Activated CD8-positive, alpha-beta memory T cell treated with anti-CD3 and anti-CD28 coated beads, Interleukin-2, amount 50 U/mL, for 4 hours (primary cell): ENCODE results near the gene SPINT2.

ENCODE experiments used
- DNase-seq: peaks from one replicate; pipeline ENCODE4 v3.0.0-alpha.2; 2020

Gene SPINT2

DNA sequence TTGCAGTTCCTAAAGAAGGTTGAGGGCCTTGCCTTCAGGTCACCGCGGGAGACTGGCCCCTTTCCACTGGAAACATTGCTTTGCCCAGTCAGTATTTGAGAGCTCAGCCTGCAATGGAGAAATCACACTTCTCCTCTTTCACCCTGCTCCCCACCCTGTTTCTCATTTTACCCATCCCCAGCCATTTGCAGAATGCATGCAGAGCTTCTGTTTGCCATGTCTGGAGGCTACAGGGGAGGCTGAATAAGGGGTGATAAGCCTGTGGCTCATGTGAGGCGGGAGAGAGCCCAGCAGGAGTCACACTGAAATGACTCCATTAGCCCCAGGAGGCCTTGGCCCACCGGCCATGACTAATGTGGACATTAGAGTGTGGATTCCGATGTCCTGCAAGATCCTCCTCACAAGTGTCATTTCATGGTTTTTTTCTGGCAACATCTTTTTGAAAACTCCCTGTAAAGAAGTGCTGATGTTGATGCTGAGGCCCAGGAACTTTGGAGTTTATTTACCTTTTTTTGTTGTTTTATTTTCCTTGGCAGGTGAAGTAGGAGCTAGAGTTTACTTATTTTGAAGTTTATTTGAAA is 6.3 kb downstream of the SPINT2 start:
- no peak for DNase-seq

DNA sequence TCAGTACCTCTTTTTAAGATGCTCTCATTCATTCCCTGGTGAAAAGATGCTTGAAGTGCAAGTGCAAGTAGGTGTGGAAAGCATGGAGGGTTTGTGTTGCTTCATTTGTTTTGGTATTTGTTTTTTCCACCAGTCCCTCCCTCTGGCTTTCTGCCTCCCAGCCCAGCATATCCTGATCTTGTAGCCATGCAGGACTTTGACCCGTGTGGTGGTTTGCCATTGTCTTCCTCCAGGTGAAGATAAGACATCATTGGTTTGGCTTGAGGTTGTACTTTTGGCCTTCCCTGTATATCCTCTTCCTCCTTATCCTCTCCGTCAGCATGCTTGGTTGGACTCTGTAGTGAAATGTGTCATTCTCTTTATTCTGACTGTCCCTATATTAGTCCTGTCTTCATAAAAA is 9.1 kb downstream of the SPINT2 start:
- DNase-seq: no peak

DNA sequence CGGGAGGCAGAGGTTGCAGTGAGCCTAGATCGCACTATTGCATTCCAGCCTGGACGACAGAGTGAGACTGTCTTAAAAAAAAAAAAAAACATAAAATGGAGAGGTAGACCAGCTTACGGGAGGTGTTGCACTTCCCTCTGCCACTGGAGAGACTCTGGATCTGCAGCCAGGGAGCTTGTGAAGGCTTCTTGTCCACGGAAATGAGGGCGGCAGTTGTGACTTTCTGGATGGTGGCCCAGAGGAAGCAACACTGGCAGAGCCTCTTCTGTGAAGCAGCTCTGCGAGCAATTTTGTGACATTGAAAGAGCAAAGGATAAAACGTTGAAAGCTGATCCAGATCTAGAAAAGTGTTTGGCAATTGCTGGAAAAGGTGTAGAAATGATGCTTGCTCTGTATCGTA is 10.4 kb downstream of the SPINT2 start:
- DNase-seq: no peak

DNA sequence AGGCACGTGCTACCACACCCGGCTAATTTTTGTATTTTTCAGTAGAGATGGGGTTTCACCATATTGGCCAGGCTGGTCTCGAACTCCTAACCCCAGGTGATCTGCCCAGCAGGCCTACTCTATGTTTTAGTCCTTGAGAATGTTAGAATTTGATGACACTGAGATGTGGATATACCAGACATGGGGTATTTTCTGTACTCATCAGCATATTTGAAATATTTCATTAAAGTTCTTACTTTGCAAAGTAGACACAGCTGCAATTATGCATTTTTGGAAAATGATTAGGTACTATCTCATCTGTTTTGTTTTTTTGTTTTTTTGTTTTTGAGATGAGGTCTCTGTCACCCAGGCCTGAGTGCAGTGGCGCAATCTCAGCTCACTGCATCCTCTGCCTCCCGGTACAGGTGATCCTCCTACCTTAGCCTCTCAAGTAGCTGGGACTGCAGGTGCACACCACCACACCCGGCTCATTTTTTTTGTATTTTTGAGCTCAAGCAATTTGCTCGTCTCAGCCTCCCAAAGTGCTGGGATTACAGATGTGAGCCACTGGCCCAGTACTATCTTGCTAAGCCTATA is 12.7 kb downstream of the SPINT2 start:
- DNase-seq: no peak

DNA sequence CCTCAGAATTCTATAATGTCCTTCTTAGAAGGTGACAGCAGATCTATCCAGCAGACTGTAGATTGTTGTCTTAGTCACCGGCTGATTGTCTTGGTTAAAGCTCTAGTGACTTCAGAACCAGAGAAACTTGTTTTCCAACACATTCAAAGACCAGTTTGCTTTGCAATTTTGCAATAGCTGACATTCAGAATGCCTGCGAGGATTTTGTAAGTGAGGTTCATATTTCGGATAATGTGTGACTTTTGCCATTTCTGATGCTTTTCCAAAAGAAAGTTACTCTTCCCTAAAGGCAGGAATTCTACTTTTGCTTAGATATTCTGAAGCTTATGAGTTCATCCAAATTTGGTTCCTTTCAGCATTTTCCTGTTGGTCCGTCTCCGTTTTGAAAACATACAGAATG is 13.2 kb downstream of the SPINT2 start:
- DNase-seq: no peak

DNA sequence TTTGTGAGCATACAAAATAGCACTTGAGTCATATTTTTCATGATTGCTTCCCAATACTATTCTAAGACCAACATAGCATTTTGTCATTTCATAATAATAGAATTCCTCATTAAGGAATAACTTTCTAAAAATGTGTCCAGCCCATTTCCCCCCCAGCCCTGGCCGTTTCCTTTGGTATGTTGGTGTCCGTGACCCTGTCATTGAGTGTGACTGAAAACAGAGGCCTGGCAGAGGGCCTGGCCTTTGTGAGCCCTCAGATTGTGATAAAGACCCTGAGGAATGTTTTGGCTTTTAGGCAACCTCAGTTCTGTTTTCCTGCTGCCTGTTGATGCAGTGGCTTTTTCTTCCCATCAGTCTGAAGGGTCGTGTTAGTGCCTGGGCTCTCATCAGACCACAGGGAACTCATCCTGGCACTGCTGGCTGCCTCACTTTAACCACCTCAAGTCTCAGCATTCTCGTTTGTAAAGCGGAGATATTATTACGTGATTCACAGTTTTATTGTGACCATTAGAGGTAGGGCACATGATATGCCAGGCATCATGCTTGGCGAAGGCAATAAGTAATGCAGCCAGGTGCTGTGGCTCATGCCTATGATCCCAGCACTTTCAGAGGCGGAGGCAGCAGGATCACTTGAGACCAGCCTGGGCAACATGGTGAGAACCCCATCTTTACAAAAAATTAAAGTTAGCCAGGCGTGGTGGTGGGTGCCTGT is 13.8 kb downstream of the SPINT2 start:
- DNase-seq: no peak

DNA sequence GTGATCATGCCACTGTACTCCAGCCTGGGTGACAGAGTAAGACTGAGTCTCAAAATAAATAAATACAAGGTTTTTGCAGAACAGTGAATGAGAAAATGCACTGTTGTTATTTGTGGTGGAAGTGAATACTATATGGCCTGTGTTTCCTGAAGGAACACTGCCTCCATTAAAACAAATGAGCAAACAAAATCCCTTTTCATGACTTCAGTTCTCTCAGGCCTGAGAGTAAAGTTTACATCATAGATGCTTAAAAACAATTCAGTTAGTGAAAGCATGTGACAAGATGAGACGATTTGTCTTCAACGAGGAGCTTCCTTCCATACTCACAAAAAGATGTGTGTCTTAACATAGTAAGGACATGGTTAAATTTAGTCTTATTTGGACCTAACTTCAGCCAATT is 14.4 kb downstream of the SPINT2 start:
- no peak for DNase-seq

DNA sequence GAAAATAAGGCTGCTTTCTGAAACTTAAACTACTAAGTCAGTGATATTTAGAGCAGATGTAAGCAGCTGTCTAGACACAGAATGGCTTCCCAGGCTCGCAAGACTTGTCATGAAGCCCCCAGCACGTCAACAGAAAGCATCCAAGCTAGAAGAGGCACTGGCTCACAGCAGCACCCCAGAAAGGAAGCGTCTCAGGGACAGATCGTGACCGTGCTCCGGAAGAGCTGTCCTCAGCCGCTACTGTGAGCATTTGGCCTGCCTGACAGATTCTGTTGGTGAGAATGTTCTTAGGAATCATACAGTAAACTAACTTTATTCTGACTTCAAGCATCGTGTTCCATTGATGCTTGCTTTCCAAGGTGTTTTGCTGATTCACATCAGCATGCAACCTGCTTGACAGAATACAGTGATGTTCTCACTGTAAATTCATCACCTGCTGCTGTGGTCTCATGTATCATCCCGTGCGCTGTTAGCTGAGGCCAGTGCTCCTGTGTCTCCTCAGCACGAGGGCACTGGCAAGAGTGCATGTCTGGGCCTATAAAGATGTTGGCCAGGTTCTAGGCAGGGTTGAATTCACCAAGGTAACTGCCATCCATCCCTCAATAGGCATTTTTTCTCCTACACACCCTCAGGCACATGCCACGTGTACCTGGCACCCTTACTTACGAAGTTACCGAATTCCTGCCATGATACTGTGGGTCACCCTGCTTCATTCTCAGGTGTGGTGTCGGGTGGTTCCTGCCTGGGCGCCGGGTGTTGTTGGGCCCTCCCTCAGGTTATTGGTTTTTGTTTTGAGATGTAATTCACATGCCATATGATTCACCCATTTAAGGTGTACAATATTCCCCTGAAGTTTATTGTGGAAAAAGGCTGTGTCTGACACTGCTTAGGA is 15.9 kb downstream of the SPINT2 start:
- no peak for DNase-seq

DNA sequence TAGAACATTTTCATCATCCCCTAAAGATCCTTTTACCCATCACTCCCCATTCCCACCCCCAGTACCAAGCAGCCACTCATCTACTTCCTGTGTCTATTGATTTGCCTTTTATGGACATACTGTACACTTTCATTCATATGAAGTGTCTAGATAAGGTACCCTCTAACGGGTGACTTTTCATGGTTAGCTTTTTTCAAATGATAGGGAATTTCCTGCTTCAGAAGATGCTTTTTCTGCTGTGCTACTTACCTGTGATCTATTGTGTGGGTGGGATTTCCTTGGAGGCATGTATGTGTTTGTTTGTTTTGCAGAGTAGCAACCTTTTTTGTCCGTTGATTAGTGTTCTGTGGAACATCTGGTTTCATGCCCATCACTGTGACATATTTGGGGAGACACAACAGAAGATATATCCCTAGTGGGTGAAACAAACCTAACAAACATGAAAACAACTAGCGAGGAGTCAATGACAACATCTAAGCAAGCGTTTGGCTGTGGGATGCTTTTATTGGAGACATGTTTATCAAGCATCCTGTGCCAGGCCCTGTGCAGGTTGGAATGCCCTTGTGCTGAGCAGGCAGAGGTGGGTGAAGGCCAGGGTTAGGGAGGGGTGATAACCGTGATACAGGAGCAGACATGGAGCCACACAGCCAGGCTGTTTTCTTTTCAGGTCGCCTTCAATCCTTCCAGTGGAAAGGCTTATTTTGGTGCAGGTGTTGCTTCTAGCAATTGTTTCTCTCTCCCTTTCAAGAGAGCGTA is 17.6 kb downstream of the SPINT2 start:
- DNase-seq: no peak

DNA sequence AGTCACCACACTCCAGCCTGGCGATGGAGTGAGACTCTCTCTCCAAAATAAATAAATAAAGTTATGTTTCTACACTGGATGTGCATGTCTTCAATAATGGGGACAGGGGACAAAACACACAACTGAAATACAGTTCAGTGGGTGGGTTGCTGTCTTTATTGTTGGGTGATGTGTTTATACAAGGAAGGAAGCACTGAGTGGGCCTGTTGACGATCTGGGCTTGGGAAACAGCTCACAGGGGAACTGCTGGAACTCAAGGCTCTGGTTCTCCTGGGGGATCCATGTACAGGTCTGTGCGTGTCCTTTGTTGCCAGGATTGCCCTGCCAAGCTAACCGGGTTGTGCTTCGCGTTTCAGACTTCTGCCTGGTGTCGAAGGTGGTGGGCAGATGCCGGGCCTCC is 18.9 kb downstream of the SPINT2 start:
- no peak for DNase-seq

DNA sequence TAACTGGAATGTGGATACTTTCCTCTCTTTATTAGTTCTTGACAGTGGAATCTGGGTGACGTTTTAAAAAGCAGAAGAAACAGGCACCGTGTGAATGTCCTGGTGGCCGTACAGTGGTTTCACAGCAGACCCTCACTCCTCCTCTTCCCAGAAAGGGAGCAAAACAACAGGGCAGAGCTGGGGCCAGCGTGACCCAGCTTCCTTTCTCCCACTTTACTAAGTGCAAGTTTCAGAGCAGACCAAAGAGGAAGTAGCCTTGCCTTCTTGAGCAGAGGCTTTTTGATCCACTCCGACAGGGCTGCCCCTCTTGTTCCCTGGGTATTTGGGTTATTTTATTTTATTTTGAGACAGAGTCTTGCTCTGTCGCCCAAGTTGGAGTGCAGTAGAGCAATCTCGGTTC is 20.0 kb downstream of the SPINT2 start:
- no peak for DNase-seq

DNA sequence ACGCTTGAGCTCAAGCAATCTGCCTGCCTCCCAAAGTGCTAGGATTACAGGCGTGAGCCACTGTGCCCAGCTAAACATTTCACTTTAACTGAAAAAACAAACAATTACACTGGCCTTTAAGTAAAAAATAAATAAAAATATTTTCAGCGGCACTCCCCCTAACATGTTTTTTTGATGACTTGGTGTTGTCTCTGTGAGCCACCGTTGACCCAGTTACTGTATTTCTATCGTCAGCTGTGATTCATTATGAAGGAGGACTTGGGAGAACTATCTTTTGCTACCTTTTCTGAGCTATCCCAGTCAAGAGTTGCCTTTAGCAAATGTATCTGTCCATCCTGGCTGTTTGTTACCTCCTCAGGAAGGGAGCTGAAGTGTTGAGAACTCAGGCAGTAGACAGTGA is 21.2 kb downstream of the SPINT2 start:
- DNase-seq: no peak

DNA sequence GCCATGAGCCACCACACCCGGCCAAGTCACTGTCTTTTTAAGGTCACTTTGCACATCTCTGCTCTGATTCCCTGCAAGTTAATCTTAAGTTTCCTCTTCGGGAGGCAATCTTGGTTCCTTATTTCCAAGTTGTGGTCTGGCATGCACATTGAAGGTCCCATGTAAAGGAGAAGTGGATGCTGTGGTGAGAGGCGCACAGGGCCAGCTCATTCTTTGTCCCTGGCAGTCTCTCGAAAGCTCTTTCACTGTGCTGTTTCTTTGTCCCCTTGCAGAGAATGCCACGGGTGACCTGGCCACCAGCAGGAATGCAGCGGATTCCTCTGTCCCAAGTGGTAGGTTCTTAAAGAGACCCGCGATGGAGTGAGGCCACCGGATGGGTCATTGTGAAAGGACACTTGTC is 23.2 kb downstream of the SPINT2 start:
- no peak for DNase-seq

DNA sequence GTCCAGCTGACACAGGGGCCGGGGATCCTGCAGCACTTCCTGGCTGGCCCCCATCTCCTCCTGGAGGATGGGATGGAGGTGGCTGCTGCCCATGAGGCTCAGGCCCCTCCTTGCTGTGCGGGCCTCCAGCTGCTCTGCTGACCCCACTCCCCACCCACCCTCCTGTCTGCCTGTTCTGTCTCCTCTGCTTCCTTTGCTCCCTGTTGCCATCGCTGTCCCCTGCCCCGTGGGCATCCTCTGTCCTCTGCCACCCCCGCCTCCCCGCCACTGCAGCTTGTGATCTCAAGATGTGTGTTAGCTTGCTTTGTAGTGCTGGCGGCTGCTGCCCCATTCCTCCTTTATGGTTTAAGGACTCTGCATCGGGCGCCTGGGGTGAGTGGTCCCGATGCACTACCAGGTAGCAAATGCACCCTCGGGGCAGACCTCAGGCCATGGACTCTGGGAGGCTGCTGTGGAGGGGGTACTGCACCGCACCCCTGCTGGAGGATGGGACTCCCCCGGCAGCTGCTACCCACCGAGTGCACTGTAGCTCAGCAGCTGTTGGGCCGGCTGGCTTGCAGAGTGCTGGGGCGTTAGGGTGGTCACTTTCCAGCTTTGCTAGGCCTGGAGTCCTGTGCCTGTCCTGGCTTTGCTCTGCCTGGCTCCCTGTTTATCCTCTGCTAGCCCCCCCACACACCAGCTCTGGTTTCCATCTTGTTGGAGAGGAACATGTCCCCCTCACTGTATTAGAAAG is 23.9 kb downstream of the SPINT2 start:
- no peak for DNase-seq

DNA sequence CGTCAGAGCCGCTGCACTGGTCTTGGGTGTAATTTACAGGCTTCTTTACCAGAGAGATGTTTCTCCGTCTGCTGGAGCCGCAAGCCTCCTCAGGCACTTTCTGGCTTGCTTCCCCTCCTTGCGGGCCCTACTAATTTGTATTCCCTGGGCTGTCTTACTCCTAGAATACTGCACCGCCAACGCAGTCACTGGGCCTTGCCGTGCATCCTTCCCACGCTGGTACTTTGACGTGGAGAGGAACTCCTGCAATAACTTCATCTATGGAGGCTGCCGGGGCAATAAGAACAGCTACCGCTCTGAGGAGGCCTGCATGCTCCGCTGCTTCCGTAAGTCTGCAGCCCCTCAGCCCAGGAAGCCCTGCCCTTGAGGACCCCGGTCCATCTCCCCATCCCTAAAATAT is 25.6 kb downstream of the SPINT2 start:
- no peak for DNase-seq

DNA sequence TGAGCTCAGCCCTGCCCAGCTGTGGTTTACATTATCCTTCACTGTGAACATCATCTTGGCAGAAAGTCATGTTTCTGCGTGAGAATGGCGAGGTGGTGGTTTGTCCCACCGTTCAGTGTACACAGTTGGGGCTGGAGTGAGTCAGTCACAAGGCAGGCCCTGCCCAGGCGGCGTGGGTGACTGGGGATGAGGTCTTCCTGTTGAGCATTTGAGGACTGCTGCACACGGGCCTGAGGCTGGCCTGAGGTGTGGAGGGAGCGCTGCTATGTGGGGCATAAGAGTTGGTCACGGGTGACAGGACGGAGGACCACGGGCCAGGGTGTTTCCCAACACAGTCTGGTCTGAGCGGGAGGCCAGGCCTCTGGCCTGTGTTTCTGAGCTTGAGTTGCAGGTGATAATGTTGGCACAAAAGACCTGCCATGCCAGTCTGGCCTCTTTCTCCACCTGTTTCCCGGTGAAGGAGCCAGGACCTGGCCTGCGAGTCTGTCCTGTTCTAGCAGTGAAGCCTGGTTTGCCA is 26.3 kb downstream of the SPINT2 start:
- DNase-seq: no peak

DNA sequence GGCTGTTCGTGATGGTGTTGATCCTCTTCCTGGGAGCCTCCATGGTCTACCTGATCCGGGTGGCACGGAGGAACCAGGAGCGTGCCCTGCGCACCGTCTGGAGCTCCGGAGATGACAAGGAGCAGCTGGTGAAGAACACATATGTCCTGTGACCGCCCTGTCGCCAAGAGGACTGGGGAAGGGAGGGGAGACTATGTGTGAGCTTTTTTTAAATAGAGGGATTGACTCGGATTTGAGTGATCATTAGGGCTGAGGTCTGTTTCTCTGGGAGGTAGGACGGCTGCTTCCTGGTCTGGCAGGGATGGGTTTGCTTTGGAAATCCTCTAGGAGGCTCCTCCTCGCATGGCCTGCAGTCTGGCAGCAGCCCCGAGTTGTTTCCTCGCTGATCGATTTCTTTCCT is 27.5 kb downstream of the SPINT2 start:
- DNase-seq: no peak

DNA sequence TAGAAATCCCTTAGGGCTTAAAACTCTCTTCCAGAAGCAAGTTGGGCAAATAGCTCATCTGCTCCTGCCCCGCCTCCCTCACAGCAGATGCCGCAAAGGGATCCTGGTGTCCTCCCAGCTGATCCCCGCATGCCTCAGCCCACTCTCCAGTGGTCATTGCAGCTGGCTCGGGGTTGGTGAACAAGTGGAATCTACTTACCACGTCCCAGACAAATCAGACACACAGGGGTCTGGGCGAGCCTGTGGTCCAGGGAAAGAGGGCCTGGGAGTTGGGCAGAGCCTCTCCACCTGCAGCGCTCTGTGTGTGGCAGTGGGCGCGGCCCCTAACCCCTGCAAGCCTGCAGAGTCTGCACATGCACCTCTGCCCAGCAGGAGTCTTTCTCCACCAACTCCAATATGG is 28.9 kb downstream of the SPINT2 start:
- DNase-seq: no peak

DNA sequence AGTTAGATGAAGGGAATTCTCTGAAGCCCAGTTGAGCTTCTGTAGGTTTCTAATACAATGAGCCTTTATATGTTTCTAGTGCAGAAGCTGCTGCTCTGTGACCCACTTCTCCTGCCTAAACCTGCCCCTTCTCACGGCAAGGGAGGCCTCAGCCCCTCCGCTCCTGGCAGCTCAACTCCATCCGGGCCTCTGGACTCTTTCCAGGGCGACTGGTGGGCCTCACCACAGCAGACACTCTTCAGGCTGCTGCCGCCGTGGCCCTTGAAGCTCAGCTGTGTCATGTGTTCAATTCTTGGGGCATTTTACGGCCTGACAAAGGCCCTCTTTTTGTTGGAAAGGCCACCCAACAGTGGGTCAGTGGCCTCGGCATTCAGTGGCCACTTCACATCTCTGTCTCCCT is 29.7 kb downstream of the SPINT2 start:
- DNase-seq: no peak

DNA sequence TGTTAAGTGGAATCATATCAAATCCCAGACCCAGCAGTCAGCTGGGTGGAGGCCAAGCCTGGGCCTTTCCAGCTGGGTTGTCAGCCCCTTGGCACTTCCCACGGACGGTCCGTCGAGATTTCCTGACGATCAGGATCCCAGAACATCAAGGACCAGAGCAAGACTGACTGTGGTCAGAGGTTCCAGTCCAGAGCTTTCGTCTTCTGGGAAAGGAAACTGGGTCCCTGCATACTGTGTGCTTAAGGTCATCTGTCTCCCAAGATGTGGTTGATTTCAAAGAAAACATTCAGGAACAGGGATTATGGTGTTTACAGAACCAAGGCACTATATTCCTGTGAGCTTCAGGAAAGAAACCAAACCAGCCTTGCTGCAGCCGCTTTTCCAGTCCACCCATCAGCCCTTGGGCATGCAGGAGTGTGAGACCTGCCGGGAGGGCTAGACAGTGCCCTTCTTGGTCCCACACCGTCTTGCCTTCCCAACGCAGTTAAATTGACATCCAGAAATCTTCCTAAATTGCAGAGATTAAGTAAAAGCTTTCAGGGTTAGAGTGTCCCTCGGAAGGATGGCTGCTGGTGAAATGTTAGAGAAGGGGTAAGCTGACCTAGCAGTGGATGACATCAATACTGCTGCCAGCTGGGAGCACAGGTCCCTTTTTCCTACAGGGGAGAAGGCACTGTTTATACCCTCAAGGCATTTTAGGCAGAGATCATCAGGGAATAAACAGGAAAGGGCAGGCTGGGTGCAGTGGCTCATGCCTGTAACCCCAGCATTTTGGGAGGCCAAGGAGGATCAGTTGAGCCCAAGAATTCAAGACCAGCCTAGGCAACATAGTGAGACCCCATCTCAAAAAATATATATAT is 34.7 kb downstream of the SPINT2 start:
- no peak for DNase-seq
